Middle frontal gyrus (tissue), 1 donor: ENCODE results near the gene HABP4.
A peak's percentile ranks its signal among the peaks of the same experiment; 100 is the strongest.

Experiments used
- DNase-seq: peaks from one replicate; pipeline ENCODE4 v3.0.0-alpha.2; 2015; ENCODE audit warnings: low spot score; ENCODE audit errors: extremely low spot score

HABP4 gene, protein sequence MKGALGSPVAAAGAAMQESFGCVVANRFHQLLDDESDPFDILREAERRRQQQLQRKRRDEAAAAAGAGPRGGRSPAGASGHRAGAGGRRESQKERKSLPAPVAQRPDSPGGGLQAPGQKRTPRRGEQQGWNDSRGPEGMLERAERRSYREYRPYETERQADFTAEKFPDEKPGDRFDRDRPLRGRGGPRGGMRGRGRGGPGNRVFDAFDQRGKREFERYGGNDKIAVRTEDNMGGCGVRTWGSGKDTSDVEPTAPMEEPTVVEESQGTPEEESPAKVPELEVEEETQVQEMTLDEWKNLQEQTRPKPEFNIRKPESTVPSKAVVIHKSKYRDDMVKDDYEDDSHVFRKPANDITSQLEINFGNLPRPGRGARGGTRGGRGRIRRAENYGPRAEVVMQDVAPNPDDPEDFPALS

DNA sequence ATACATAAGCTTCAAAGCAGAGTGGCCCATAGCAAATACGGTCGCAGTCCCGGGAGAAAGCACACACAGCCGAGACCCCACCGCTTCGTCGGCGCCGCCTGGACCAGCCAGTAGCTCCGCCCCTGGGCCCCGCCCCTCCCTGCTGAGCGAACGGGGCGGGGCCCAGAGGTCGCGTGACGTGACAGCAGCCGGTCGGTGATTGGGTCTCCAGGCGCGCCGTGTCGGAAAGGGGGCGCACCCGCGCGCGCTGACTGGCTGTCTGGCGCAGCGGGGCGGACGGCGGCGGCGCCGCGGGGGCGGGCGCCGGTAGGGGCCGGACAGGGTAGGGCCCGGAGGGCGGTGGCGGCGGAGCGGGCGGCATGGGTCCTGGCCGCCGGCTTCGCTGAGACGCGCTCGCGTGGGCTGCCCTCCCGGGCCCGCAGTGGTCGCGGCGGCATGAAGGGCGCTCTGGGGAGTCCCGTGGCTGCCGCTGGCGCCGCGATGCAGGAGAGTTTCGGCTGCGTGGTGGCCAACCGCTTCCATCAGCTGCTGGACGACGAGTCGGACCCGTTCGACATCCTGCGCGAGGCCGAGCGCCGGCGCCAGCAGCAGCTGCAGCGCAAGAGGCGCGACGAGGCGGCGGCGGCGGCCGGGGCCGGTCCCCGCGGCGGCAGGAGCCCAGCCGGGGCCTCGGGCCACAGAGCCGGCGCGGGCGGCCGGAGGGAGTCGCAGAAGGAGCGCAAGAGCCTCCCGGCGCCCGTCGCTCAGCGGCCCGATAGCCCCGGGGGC is at the start of gene HABP4:
HABP4 (plus strand) TSS at position 325 of the 768 bp plus-strand sequence; CDS start at position 436, 111 bp downstream.
- peak; percentile 95 for DNase-seq

DNA sequence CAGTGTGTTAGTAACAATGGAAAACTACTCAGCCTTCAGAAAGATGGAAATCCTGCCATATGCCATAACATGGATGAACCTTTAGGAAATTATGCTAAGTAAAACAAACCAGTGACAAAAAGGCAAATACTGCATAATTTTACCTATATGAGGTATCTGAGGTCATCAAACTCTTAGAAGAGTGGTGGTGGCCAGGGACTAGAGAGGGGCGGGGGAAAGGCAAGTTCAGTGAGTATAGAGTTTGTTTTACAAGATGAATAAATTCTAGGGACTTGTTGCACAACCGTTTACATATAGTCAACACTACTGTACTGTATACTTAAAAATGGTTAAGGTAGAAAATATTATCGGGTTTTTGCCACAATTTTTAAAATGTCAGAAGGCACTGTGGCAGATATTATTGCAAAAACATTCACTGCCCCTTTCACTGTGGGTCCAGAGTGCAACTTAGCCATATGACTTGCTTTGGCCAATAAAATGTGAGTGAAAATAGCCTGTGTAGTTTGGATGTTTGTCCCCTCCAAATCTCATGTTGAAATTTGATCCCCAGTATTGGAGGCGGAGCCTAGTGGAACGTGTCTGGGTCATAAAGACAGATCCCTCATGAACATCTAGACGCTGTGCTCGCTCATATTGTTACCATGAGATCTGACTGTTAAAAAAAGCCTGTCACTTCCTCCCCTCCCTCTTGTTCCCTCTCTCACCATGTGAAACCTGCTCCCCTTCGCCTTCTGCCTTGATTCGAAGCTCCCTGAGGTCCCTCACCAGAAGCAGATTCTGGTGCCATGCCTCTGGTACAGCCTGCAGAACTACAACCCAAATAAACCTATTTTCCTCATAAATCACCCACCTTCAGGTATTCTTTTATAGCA is 41.3 kb upstream of the HABP4 start:
- no peak for DNase-seq

DNA sequence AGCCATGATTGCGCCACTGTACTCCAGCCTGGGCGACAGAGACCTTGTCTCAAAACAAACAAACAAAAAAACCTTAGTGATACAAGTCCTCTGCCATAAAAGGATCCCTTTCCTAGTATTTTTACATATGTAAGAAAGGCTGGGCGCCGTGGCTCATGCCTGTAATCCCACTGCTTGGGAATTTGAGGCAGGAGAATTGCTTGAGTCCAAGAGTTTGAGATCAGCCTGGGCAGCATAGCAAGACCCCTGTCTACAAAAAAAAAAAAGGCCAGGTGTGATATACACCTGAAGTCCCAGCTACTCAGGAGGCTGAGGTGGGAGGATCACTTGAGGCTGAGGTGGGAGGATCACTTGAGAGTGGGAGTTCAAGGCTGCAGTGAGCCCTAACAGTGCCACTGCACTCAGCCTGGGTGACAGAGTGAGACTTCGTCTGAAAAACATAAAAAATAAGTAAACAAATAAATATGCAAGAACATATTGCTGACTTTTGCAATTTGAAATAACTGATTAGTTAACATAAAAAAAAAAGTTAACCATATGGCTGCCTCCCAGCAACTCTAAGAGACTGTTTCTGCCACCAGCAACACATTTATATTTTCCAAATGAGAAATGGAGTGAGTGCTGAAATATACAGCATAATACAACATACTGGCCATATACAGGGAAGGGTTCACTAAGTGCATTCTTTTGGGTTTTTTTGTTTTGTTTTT is 38.7 kb upstream of the HABP4 start:
- no peak for DNase-seq

DNA sequence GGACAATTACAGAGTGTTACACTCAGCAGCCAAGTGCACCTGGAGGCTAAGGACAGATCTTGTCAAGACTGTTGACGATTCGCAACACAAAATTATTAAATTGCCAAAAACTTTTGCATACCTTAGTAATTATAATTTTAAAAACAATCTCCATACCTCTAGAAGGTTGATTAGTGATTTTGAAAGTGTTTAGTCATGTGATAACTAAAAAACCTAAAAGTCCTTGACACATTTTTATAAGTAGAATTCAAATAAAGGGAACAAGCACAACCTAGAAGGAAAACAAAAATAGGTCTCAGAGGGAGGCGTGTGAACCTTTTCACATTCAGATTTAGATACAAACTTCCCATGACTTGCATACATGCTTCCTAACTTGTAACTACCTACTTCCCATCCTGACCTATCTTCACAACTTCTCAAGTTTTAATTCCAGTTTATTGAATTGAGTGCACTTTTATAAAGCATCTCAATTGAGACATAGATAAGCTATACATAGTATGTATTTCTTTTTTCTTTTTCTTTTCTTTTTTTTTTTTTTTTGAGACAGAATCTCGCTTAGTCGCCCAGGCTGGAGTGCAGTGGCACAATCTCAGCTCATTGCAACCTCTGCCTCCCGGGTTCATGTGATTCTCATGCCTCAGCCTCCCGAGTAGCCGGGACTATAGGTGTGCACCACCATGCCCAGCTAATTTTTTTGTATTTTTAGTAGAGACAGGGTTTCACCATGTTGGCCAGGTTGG is 37.6 kb upstream of the HABP4 start:
- DNase-seq, result no peak

DNA sequence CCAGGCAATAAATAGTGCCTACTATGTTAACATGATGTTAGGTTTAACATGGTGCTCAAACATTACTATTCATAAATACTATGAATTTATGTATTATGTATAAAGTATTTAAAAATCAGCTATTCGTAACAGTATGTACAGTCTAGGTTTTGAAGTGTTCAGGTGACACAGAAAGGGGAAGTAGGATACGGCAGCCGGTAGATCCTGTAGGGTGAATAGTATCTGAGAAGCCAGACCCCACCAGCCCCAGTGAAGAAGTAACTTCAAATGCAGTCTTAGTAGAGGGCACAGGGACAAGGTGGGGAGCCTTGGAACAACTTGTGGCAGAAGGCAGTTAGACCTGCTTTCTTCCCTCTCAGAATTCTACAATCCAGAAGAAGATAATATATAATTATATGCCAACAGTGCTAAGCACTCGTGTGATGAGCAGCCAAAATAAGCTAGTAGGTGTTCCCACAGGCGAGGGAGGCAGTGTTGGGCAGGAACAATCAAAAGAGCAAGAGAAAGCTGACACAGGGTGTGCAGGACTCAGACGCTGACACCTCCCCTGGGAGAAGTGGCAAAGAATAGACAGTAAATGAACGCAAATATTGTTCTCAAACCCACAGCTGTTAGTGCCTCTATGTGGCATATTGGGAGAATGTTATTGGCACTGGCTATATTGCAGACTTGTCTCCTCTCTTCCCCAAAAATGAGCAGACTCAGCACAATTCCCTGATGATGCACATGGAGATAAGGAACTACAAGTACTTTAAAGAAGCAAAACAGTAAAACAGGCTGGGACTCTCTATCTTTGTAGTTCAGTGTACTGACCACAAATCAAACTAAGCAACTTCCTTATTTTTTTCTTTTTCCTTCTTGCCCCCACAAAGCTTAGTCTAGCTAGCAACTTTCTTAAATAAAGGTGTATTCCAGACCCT is 36.4 kb upstream of the HABP4 start:
- peak; percentile 28 for DNase-seq

DNA sequence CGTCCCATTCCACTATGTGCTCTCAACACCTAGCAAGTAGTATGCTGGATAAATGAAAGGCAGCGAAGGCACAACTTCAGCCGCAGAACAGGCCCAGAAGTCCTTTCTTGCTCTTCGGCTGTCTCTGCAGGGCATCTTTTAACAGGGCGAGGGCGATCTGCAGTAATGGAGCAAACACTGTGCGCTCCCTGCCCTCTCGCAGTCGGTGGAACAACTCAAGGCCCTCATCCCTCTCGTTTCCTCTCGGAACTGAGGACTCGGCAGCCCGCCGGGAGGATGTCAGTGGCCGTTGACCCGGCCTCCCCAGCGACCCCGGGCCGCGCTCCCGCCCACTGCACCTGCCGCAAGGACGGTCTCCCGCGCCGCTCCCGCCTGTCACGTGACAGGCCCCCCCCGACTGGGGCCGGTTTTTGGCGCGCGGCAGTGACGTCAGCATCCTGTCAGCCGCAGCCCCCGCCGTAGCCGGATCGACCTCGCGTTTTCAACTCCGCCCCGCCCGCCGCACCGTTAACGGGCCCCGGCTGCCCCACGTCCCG is 32.9 kb upstream of the HABP4 start:
- peak; percentile 58 for DNase-seq

DNA sequence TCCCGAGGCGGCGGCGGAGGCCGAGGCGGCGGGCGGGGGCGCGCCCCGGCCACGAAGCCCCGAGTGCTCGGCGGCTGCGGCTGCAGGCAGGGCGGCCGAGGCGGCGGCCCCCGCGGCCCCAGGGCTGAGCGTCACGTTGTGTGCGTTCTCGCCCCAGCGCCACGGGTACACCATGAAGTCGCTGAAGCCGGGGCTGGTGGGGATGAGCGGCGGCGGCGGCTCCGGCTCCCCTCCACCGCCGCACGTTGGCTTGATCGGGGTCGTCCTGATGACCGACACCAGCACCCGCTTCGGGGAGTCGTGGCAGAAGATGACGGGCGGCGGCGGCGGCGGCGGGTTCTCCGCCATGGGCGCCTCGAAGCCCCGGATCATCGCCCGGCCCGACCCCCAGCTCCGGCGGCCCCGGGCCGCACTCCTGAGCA is 32.3 kb upstream of the HABP4 start:
- no peak for DNase-seq

DNA sequence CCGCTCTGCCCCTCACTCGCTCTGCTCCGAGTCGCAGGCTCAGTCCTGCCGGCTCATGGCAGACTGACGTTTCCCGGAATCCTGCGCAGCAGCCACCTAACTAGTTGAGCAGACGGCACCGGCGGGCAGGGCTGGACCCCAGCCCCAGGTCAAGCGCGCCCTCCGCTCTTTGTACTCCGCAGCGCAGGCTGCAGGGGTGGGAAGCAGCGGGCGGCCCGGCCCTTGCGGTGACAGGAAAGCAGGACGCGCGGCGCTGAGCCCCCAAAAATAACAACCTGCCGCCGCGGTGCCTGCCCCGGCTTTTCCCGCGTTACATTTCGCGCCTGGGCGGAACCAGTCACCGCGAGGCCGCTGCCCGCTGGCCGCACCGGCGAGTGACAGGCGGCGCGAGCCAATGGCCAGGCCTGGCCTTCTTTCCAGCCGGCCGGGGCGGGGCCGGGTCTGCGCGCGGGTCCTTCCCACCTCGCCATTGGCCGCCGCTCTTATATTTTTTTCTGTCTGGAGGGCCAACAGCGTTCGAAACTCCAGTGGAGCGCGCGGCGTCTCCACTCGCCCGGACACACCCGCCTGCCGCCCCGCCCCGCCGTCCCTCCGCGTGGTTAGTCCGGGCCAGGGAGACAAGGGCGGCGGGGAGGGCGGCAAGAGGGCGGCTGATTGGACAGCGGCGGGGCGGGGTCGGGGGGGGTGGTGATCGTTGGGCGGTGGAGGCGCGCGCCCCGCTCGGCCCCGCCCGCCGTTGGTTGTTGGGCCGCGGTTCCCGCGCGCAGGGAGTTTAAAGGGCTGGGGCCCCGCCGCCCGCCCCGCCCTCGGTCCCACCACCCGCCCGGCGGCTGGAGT is 31.7 kb upstream of the HABP4 start, which contains the start of gene ZNF367:
ZNF367 (minus strand) TSS at position 288 of the 837 bp plus-strand sequence. CDS start 338 bp downstream, outside the sequence.
- DNase-seq, result peak; percentile 94

DNA sequence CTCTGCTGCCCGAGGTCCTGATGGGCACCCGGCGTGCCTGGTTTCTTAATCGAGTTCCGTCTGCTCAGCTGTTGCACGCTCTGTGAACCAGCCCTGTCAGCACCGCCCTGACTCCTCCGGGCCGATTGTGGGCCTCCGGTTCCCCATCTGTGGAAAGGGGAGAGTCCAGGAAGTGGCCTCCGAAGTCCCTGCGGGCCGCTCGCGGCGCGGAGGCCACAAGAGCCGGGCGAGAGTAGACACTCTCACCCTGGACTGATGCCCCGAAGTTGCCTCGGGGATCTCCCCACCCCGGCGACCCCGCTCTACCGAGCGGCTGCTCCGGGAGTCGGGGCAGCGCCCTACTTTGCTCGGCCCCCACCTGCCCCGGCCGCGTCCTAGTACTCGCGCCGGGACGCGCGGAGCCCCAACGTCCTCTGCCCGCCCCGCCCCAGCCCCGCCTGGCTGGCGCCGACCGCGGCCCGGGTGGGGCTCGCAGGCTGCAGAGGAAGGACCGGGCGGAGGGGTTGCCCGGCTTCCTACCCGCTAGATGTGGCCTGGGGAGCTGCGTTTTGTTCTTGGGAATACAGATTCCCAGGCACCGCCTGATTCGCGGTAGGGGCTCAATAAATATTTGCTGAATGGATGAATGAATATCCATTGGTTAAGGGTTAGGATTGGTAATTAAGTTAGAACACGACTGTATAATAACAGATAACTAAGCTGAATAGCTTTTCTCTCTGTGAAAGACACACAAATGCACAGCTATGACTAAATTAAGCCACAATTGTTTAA is 30.9 kb upstream of the HABP4 start:
- no peak for DNase-seq

DNA sequence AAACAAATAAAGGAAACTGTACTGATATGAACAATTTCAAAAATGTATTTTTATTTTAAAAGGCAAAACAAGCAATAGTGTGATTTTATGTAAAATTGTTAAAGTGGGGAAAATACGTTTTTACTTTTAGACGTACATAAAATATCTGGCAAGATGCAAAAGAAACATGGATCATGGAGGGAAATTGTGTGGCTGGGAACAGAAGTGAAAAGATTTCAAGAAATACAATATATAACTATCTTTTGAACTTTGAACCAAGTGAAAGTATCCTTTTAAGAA is 30.3 kb upstream of the HABP4 start:
- no peak for DNase-seq

DNA sequence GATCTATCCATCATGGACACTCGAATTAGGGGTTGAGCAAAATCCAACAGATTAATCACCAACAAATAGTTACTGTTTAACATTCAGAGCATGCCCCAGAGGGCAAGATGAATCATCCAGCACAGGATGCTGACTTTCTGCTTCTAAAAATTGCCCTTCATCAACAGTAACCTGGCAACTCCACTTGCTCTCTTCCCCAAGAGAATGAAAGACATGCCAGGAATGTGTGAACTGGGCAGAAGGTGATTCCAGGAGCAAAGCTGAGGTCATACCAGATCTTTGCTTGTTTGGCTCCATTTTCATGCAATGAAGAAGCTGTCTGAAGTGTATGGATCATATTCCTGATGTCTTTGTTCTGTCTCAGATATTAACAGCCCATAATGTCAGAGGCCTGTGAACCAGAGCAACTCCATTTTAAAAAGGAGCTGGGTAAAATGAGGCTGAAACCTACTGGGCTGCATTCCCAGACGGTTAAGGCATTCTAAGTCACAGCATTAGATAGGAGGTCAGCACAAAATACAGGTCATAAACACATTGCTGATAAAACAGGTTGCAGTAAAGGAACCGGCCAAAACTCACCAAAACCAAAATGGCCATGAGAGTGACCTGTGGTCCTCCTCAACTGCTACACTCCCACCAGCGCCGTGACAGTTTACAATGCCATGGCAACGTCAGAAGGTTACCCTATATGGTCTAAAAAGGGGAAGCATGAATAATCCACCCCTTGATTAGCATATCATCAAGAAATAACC is 29.3 kb upstream of the HABP4 start:
- no peak for DNase-seq

DNA sequence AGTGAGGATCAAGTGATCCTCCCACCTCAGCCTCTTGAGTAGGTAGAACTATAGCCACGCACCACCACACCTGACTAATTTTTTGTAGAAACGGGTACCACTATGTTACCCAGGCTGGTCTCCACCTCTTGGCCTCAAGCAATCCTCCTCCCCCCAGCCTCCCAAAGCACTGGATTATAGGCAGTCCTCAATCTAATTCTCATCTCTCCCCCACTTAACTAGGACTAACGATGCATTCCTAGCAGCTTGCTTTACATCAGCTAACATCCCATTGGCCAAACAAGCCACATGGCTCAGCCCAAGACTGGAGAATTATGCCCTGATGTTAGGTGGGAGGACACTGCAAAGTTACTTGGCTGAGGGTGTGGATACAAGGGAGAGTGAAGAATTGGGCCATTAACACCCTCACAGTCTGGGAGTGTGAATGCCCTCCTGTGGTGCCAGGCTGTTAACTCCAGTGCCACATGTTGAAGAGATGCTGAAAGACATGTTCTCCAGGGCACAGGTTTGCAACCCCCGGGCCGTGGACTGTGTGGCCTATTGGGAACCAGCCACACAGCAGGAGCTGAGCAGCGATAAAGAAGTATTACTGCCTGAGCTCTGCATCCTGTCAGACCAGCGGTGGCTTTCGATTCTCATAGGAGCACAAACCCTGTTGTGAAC is 26.5 kb upstream of the HABP4 start:
- DNase-seq, result no peak

DNA sequence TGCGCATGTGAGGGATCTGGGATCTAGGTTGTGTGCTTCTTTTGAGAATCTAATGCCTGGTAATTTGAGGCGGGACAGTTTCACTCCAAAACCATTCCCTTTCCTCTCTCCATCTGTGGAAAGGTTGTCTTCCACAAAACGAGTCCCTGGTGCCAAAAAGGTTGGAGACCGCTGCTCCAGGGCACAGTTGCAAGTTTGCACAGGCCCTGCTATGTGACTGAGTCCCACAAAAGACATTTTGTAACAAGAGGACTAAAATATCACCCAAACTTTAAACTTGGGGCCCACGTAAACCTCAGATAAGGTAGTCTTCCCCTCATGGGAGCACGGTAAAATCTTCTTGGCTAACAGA is 26.0 kb upstream of the HABP4 start:
- DNase-seq, result no peak

DNA sequence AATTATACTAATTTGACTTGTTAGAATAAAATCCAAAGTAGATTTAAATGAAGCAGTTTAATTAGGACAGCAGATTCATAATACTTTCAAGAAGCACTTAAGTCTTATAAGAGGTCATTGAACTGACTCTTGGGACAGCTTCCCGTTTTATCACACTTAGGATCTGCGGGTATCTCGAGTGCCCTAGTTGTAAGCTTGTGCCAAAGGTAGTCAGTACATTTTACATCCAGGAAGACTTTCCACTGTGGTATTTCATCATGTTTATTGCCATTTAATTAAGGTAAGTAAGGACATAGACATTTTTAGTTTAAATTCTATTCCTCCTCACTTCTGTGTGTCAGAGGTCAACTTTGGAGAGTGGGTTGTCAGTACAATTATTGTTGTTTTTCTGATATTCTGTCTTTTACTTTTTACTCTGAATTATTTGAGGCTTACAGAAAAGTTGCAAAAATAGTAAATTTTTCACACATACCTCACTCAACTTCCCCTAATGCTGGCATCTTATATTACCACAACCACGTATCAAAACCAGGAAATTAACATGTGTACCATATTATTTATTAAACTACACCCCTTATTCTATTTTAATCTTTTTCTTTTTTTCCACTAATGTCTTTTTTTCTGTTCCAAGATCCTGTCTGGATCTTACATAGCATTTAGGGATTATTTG is 24.3 kb upstream of the HABP4 start:
- DNase-seq, result no peak

DNA sequence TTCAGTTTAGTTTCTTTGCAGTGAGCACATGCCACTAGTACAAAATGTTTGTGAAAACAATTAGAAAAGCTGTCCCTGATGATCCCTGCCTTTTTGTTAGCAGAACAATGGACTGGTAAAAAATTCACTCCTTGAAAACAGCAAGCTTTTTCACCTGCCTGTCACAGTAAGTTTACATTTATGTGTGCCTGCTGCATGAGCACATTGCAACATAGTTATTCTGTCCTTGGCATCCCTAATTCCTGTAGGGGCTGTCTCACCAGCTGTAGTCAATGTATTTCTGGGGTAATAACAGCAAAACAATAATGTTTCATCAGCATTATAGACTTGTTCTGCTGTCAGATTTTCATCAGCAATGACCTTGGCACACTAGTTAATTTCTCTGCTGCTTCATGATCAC is 20.2 kb upstream of the HABP4 start:
- DNase-seq, result no peak

DNA sequence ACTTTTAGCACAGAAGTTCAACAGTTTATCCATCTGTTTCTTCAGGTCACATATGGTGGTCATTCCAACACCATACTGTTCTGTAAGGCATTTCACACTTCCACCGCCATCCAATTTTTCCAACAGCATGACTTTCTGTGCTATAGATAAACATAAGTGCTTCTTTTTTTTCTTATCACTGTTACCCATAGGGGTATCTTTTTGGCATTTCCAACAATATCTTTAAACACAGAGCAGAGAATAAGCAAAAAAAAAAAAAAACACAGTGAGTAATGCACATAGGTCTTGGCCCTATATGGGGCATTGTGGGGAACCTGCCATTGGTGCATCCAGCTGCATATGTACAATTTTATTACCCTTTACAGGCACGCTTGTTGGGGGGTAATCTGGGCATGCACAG is 19.6 kb upstream of the HABP4 start:
- no peak for DNase-seq
